Right ventricle myocardium inferior (tissue), 1 donor: ENCODE measurements around the gene TIMM44. TPM values are rescaled to one million over a fixed set of nuclear protein-coding genes. Genes with fewer than 3 reads are reported as not detected.
A peak's percentile ranks its signal among the peaks of the same experiment; 100 is the strongest.

ENCODE experiments used
- ATAC-seq: fragments of 200-7000 bp; cut with Tn5 transposase; one replicate; pipeline ENCODE4 v1.9.1; 2020; ENCODE audit warnings: mild to moderate bottlenecking, moderate library complexity
- DNase-seq: peaks from one replicate; pipeline ENCODE4 v3.0.0; 2021; ENCODE audit errors: missing footprints
- intact Hi-C: fragments of 100-400 bp; cut with DNase I; formaldehyde crosslinking; loops from one replicate; pipeline ENCODE4 v1.11.0; 2022
- total RNA-seq: library from RNA; stranded (reverse); fragmentation: NEBNext Ultra II Directional; extraction: Animal tissue kit (Norgen Biotek cat#: 25700); gene quantifications from one replicate; pipeline ENCODE4 v1.2.1, GENCODE V29; 2021
- donor health status: DM: no; HTN: yes; CAD: no; lungs with severe emphysema.

The TIMM44 gene
- total RNA-seq, 1 donor from 2014 or later: 111 TPM

GRCh38 chr19:7909471-7910067, 33.9 kb downstream of the TIMM44 start:
- DNase-seq: no peak
- no peak for ATAC-seq
- intact Hi-C loops: no loop called here

GRCh38 chr19:7908742-7909461, 34.6 kb downstream of the TIMM44 start:
- intact Hi-C loops: no loop called here
- ATAC-seq (peak; percentile 5), DNase-seq (no peak)

- ATAC-seq (no peak), DNase-seq (no peak)
- intact Hi-C loops: no loop called here
Measured at GRCh38 chr19:7908078-7908699, 35.3 kb downstream of the TIMM44 start.

GRCh38 chr19:7907544-7907943, 35.9 kb downstream of the TIMM44 start:
- intact Hi-C loops: no loop called here
- ATAC-seq (no peak), DNase-seq (no peak)

GRCh38 chr19:7907122-7907521, 36.3 kb downstream of the TIMM44 start:
- ATAC-seq (no peak), DNase-seq (peak; percentile 63)
- intact Hi-C loops: no loop called here

GRCh38 chr19:7905859-7906258, 37.6 kb downstream of the TIMM44 start:
- no peak for ATAC-seq
- intact Hi-C loops: no loop called here
- DNase-seq: peak; percentile 32

- DNase-seq (peak; percentile 44), ATAC-seq (no peak)
- intact Hi-C loops: no loop called here
Measured at GRCh38 chr19:7905268-7905667, 38.2 kb downstream of the TIMM44 start.

- DNase-seq (no peak), ATAC-seq (peak; percentile 36)
- intact Hi-C loops: loop anchor here (5.0 kb wide), 1 partner anchor 52 kb away; no protein-coding TSS in a partner anchor
Measured at GRCh38 chr19:7904074-7905020, 39.1 kb downstream of the TIMM44 start.

- ATAC-seq (peak; percentile 94), DNase-seq (peak; percentile 100)
- intact Hi-C loops: loop anchor here (1.0 to 5.0 kb wide), 4 partner anchors 17 to 73 kb away; partner anchors contain the start of genes EVI5L and SNAPC2
Measured at GRCh38 chr19:7903244-7904073, 40.0 kb downstream of the TIMM44 start, which contains the start of gene MAP2K7. Gene MAP2K7, plus strand, starts transcription at chr19:7903877. Its CDS starts 68 bp downstream, at chr19:7903945.

- intact Hi-C loops: loop anchor here (1.0 to 5.0 kb wide), 4 partner anchors 17 to 73 kb away; partner anchors contain the start of genes EVI5L and SNAPC2
- DNase-seq: no peak
- ATAC-seq: no peak
Measured at GRCh38 chr19:7902796-7903243, 40.6 kb downstream of the TIMM44 start.

GRCh38 chr19:7901337-7901736, 42.1 kb downstream of the TIMM44 start:
- no peak for ATAC-seq
- intact Hi-C loops: loop anchor here (5.0 kb wide), 1 partner anchor 49 kb away; no protein-coding TSS in a partner anchor
- peak; percentile 55 for DNase-seq

- DNase-seq (peak; percentile 17), ATAC-seq (no peak)
- intact Hi-C loops: loop anchor here (5.0 kb wide), 1 partner anchor 49 kb away; no protein-coding TSS in a partner anchor
Measured at GRCh38 chr19:7900931-7901330, 42.5 kb downstream of the TIMM44 start.

GRCh38 chr19:7900401-7900870, 43.0 kb downstream of the TIMM44 start:
- ATAC-seq: no peak
- intact Hi-C loops: loop anchor here (5.0 kb wide), 1 partner anchor 48 kb away; no protein-coding TSS in a partner anchor
- peak; percentile 45 for DNase-seq

GRCh38 chr19:7899751-7900378, 43.6 kb downstream of the TIMM44 start:
- DNase-seq (peak; percentile 41), ATAC-seq (no peak)
- intact Hi-C loops: loop anchor here (5.0 kb wide), 1 partner anchor 48 kb away; no protein-coding TSS in a partner anchor

GRCh38 chr19:7898967-7899366, 44.5 kb downstream of the TIMM44 start:
- intact Hi-C loops: no loop called here
- no peak for ATAC-seq
- DNase-seq: peak; percentile 47

- intact Hi-C loops: no loop called here
- DNase-seq (peak; percentile 18), ATAC-seq (no peak)
Measured at GRCh38 chr19:7897292-7897691, 46.2 kb downstream of the TIMM44 start.

GRCh38 chr19:7895565-7895964, 47.9 kb downstream of the TIMM44 start:
- peak; percentile 27 for DNase-seq
- ATAC-seq: no peak
- intact Hi-C loops: no loop called here
